GM12801 (cell line): ENCODE measurements around the gene CHPF2.

Experiments
- CTCF ChIP-seq: IDR thresholded peaks from one replicate; pipeline ENCODE4 v1.5.1; 2011; ENCODE audit warnings: control low read depth; ENCODE audit not compliant: insufficient read length; ENCODE audit errors: extremely low read depth

Gene CHPF2

GRCh38 chr7:151249732-151250072, 17.4 kb downstream of the CHPF2 start:
- TF ChIP-seq CTCF = no peak

- TF ChIP-seq CTCF = no peak
These were observed 18.2 kb downstream of the CHPF2 start for GRCh38 chr7:151250181-151251132.

- TF ChIP-seq CTCF = no peak
These were observed 19.0 kb downstream of the CHPF2 start for GRCh38 chr7:151251328-151251688.

- no peak for TF ChIP-seq CTCF
These were observed 19.6 kb downstream of the CHPF2 start for GRCh38 chr7:151251689-151252560.

- TF ChIP-seq CTCF = no peak
These were observed 20.2 kb downstream of the CHPF2 start for GRCh38 chr7:151252561-151252835.

- TF ChIP-seq CTCF = no peak
These were observed 20.9 kb downstream of the CHPF2 start for GRCh38 chr7:151252961-151253711.

GRCh38 chr7:151254316-151254715, 22.0 kb downstream of the CHPF2 start:
- TF ChIP-seq CTCF = no peak
